ENCODE data around the gene ZNF491.
"Not testable (repeated sequence)": the region's sequence is repeated elsewhere in the genome, so short reads cannot be mapped to it uniquely, and the experiment has no call there.

Gene ZNF491

GRCh38 chr19:11798391-11799330 lies at the start of gene ZNF491:
TSS of gene ZNF491 (plus strand) at chr19:11798523. CDS start at chr19:11805954, 7,431 bp downstream.
- DNase-seq (ENCODE audit: insufficient read length, low spot score) = peak; percentile 96
- peak; percentile 33 for FAIRE-seq

DNA sequence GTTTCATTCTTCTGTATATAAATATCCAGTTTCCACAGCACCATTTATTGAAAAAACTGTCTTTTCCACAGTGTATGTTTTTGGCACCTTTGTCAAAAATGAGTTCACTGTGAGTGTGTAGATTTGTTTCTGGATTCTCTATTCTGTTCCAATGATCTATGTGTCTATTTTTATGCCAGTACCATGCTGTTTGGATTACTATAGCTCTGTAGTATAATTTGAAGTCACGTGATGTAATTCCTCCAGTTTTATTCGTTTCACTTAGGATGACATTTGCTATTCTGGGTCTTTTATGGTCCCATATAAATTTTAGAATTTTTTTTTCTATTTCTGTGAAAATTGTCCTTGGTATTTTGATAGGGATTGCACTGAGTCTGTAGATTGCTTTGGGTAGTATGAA lies 48.6 kb upstream of the ZNF491 start:
- FAIRE-seq (no peak), DNase-seq (ENCODE audit: insufficient read length, low spot score) (no peak)

- no peak for FAIRE-seq
Measured at GRCh38 chr19:11752244-11752736, 46.0 kb upstream of the ZNF491 start.

DNA sequence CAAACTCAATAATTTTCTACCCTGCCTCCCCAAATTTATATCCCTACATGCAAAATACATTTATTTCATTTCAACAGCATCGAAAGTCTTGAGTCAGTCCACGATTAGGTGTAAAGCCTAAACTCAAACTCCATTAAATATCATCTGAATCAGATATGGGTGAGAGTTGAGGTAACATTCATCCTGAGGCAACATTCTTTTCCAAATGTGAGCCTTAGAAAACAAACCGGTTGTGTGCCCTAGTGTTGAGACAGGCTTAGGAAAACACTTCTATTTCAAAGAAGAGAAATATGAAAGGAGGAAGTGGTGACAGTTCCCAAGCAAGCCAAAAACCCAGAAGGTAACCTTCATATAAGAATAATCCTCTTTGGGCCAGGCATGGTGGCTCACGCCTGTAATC lies 43.7 kb upstream of the ZNF491 start:
- no peak for FAIRE-seq
- no peak for DNase-seq (ENCODE audit: insufficient read length, low spot score)

More at GRCh38 chr19:11752244-11752736, 46.0 kb upstream of the ZNF491 start:
- DNase-seq (ENCODE audit: insufficient read length, low spot score) = no peak

DNA sequence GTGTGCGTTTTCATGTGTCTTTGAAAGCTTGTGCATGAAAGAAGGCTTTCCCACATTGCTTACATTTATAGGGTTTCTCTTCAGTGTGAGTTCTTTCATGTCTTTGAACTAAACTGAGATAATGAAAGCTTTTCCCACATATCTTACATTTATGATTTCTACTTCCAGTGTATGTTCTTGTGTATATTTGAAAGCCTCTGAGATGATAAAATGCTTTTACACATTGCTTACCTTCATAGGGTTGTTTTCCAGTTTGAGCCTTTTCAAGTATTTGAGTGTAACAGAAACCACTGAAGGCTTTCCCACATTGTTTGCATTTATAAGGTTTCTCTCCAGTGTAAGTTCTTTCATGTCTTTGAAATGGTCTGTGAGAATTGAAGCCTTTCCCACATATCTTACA lies 41.4 kb upstream of the ZNF491 start:
- no peak for FAIRE-seq
- no peak for DNase-seq (ENCODE audit: insufficient read length, low spot score)

GRCh38 chr19:11759805-11760204 lies 38.5 kb upstream of the ZNF491 start:
- no peak for FAIRE-seq
- no peak for DNase-seq (ENCODE audit: insufficient read length, low spot score)

GRCh38 chr19:11763117-11763516 lies 35.2 kb upstream of the ZNF491 start:
- FAIRE-seq = no peak

DNA sequence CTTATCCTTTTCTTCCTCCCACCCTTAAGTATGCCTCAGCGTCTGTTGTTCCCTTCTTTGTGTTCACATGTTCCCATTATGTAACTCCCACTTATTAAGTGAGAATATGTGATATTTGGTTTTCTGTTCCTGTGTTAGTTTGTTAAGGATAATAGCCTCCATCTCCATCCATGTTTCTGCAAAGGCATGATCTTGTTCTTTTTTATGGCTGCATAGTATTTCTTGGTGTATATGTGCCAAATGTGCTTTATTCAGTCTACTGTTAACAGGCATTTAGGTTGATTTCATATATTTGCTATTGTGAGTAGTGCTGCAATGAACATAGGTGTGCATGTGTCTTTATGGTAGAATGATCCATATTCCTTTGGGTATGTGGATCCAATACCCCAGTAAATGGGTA lies 34.7 kb upstream of the ZNF491 start:
- DNase-seq (ENCODE audit: insufficient read length, low spot score) (no peak), FAIRE-seq (peak; percentile 23)

More at GRCh38 chr19:11763117-11763516, 35.2 kb upstream of the ZNF491 start:
- no peak for DNase-seq (ENCODE audit: insufficient read length, low spot score)

DNA sequence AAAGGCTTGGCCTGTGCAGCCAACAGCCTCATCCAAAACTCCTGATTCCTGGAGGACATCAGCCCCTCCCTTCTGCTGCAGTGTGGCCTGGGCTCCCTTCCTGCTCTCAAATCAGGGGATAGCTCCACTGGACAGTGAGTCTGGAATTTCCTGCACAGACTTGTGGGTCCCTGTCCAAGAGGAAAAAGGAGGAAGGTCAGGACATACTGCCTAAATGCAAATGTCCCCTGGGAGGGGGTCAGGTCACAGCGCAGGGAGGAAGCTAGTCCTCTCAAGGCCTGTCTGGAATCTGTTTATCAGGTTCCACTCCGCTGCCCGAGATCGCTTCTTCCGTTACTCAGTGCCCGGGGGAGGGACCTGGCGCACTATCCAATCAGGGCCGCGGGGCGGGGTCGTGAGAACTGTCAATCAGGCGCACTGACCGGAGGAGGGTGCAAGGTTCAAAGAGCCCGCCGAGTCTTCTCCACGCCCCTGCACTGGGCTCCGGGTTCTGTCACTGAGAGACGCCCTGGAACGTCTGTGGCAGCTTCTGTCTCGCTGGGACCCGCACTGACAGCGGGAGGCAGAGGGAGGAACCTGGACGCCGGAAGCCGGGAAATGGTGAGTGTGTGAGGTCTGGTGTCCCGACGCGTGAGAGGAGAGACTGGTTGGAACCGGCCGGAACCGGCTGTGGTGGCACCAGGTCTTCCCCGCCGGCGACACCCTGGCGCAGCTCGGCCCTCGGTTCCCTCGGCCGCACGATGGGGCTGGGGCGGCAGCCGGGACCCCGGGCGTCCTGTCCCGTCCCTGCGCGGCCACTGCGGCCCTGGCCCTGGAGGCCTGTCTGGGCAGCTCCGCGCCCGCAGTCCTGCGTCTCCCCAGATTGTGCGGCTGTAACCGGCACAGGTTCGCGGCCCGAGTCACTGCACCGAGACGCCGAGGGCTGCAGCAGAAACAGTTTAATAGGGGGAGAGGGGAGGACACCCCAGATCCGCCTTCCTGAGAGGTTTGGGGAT lies 31.4 kb upstream of the ZNF491 start, which contains the start of gene ZNF441:
TSS of gene ZNF441 (plus strand) at position 404 of the 995 bp plus-strand sequence. CDS start at position 598, 194 bp downstream.
- DNase-seq (ENCODE audit: insufficient read length, low spot score) (peak; percentile 96), FAIRE-seq (peak; percentile 20)

GRCh38 chr19:11767633-11768133 lies 30.6 kb upstream of the ZNF491 start:
- FAIRE-seq (no peak), DNase-seq (ENCODE audit: insufficient read length, low spot score) (peak; percentile 32)

DNA sequence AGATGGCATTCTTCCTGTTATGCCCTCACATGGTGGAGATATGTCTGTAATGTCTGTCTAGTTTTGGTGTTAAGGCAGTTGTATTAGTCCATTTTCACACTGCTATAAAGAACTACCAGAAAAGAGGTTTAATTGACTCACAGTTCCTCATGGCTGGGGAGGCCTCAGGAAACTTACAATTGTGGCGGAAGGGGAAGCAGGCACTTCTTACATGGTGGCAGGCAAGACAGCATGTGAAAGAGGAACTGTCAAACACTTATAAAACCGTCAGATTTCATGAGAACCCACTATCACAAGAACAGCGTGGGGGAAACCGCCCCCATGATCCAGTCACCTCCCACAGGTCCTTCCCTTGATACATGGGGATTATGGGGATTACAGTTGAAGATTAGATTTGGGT lies 28.3 kb upstream of the ZNF491 start:
- no peak for FAIRE-seq
- no peak for DNase-seq (ENCODE audit: insufficient read length, low spot score)

DNA sequence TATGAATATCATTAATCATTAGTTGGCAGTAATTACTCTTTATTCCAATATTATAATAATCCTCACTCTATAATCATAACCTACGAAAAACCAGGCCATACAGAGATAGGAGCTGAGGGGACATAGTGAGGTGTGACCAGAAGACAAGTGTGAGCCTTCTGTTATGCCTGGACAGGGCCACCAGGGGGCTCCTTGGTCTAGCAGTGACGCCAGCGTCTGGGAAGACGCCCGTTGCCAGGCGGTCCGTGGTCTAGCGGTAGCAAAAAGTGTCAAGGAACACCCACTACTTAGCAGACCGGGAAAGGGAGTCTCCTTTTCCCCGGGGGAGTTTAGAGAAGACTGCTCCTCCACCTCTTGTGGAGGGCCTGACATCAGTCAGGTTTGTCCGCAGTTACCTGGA lies 26.8 kb upstream of the ZNF491 start:
- not testable (repeated sequence) for FAIRE-seq; DNase-seq (ENCODE audit: insufficient read length, low spot score)

GRCh38 chr19:11776669-11777068 lies 21.7 kb upstream of the ZNF491 start:
- FAIRE-seq; DNase-seq (ENCODE audit: insufficient read length, low spot score): not testable (repeated sequence)

DNA sequence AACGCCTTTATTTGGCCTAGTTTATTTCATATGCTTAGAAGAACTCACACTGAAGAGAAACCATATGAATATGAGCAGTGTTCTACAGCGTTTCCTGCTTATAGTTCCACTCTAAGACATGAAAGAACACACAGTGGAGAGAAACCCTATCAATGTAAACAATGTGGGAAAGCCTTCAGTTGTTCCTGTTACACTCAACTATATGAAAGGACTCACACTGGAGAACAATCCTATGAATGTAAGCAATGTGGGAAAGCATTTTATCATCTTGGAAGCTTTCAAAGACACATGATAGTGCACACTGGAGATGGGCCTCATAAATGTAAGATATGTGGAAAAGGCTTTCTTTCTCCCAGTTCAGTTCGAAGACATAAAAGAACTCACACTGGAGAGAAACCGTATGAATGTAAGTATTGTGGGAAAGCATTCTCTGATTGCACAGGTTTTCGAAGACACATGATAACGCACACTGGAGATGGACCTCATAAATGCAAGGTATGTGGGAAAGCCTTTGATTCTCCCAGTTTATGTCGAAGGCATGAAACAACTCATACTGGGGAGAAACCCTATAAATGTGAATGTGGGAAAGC lies 17.8 kb upstream of the ZNF491 start:
- no peak for FAIRE-seq
- no peak for DNase-seq (ENCODE audit: insufficient read length, low spot score)

DNA sequence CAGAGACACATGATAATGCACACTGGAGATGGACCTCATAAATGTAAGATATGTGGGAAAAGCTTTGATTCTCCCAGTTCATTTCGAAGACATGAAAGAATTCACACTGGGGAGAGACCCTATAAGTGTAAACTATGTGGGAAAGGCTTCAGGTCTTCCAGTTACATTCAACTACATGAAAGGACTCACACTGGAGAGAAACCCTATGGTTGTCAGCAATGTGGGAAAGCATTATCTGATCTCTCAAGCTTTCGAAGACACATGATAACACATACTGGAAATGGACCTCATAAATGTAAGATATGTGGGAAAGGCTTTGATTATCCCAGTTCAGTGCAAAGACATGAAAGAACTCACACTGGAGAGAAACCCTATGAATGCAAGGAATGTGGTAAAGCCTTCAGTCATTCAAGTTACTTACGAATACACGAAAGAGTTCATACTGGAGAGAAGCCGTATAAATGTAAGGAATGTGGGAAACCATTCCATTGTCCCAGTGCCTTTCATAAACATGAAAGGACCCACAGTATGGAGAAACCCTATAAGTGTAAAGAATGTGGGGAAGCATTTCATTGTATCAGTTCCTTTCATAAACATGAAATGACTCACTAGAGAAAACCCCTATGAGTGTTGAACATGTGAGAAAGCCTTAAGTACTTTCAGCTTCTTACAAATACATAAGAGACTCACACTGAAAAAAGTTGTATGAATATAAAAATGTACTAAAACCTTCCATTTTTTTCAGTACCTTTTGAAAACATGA lies 16.8 kb upstream of the ZNF491 start:
- FAIRE-seq (no peak), DNase-seq (ENCODE audit: insufficient read length, low spot score) (no peak)

GRCh38 chr19:11783767-11784166 lies 14.6 kb upstream of the ZNF491 start:
- FAIRE-seq (no peak), DNase-seq (ENCODE audit: insufficient read length, low spot score) (no peak)

DNA sequence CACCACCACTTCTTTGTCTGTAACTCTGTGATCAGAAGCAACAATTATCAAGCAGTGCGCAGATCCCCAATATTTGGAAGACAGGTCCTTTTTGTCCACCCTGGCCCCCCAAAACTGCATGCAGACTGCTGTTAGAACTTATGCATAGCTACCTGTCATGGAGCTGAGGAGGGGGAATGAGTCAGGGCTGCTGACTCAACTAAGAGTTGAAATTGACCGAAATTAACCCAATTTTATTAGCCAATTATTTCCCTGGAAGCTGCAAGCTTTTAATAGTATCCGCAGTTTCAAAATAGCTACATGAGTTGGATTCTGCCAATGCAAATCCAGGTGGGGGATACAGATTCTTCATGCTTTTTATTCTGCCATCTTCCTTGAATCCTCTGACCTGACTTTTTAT lies 14.0 kb upstream of the ZNF491 start:
- FAIRE-seq (no peak), DNase-seq (ENCODE audit: insufficient read length, low spot score) (no peak)

- DNase-seq (ENCODE audit: insufficient read length, low spot score) (no peak), FAIRE-seq (no peak)
Measured at GRCh38 chr19:11787536-11787935, 10.8 kb upstream of the ZNF491 start.

- DNase-seq (ENCODE audit: insufficient read length, low spot score) = no peak
- FAIRE-seq = no peak
Measured at GRCh38 chr19:11792942-11793341, 5.4 kb upstream of the ZNF491 start.
